NCI-H2107 treated with DMSO at 0.1 percent for 48 hours (cell line): ENCODE data around the gene FGFR2.

Experiments
- DNase-seq: peaks from one replicate; lab custom pipeline; 2025; ENCODE audit not compliant: unreplicated experiment; lab: John Stamatoyannopoulos, UW

FGFR2 gene

DNA sequence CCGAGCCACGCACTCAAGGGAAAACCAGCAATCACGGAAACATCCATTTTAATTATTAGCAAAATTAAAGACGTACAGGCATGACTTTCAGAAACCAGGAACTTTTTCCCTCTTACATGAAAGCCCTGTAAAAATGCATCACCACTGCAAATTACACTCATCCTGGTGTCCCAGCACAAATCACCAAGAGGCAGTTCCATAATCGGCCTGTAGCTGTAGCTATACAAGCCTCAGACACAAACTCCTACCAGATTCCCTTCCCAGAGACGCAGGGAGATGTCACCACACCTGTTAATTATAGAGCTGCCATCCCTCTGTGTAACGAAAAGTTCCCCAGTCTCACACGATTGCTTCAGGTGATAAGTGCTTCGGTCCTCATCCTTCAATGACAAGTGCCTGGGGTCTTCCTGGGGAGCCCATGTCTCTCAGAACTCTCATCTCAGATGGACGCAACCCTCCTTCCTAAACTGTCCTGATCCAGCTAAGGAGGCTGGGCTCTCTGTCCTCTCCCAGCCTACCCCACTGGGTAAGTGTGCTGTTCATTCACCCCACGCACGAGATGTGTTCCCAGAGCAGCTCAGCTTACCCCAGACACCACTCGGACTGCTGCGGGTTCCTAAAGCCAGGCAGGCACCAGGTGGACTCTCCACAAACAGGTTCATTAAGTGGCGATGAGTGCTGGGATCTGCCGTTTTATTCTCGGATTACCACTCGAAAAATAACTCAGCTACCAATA, 5.9 kb downstream of the FGFR2 start:
- DNase-seq: no peak

DNA sequence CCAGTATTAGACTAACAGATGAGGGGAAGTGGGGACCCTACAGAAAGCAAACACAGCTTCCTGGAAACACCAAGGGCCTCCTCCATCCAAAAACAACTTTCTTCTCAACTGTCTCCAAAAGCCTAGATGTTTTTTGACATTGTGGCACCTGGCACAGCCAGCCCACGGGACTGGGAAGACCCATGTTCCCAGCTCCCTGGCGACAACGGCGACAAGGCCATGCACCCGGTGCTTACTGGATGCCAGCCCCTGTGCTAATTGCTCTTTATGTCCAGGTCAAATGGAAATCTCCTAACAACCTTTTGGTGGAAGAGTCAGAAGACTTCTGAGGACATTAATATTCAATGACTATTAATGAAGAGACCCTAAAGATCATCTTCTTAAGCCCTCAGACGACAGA, 7.1 kb downstream of the FGFR2 start:
- DNase-seq: no peak

DNA sequence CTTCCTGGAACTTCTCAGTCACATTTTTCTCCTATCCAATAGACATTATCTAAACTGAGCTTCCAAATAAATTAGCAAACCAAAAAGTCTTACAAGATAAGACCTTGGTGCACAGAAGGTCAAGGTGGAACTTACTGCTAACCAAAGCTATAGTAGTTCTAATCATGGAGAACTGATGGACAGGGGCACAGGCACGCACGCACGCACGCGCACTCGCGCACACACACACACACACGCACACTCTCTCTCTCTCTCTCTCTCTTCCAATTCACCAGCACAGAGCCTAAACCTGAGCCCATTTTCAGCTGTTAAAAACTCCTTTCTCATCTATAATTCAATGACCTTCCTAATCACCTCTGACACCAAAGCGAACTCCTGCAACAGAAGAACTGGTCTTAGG, 7.5 kb downstream of the FGFR2 start:
- no peak for DNase-seq

DNA sequence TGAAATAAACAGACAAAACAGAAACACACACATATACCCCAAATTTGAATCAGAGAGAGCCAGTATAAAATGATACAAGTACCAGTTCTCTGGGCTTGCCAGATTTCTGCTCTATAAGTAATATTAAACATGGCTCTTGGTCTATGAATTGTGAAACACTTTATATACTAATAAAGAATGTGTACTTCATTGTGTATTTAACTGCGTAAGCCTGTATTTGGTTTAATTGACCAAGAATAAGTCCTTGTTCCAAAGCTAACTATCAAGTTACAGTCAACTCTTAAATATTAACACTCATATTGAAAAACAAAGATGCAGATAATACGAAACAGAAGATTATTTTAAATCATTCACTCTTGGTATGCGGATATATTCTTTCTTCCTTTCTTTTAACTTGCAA, 8.7 kb downstream of the FGFR2 start:
- no peak for DNase-seq

DNA sequence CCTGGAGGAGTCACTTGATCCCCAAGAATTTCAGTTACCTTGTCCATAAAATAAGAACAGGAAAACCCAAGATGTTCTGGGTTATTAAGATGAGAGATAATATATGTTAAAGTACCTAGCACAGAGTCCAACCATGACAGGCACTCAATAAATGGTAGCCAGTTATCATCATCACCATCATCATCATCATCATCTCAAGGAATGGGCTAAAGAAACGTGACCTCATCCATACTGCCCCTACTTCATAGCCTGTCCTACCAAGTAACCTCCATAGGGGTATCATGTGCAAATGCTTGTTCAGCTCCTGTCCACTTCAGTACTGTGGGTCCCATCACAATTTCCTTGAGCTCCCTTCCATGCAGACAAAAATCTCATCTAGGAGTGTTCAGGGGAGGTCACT, 14.4 kb downstream of the FGFR2 start:
- no peak for DNase-seq

DNA sequence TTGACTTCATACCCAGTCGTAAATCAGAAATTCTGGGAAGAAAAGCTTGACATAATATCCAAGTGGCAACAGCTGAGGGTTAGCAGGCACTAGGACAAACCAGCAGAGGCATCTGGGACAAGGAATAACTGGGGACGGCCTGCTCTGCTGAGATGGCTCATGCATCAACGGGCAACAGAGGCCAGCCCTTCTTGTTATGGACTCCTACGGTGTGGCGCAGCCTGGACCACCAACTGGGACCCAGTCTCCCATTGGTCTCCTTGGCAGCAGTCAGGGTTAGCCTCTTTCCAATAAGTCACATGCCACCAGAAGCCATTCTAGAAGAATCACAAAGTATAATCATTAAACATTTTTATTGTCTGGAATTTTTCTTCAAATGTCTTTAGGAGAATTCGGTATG, 15.0 kb downstream of the FGFR2 start:
- DNase-seq: no peak

DNA sequence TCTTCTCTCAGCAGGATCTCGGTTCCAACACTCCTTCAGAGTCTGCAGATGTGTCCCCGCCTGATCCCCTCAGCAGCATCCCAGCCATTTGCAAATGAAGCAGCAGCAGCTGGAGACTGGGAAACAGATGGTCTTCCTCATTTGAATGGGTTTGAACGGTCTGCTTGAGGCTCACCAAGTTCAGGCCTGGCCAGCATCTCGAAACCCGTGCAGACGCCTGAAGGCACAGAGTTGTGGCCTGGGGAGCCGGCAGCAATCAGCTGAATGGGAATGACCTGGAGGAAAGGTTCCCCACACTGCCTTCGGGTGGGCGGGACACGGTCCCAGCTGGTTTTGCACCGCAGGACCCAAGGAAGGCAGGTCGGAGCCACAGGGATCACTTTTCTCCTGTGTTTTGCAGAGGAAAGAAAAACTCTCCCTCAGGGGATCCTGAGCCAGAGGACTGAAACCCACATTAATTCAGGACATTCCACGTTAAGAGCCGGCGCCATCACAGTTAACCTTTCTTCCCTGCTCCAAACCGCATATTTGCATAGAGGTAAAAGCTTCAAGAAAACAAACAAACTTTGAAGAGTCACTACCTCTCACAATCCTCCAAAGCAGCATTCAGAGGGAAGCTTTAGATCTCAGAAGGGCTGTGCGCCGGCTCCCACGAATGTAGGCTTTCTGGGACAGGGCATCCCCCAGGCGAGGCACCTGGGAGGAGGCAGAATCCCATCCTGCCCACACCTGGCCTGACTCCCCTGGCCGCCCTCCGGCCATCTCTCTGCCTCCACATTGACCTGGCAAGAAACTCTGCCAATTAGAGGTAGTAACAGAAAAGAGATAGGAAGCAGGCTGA, 17.7 kb downstream of the FGFR2 start:
- no peak for DNase-seq

DNA sequence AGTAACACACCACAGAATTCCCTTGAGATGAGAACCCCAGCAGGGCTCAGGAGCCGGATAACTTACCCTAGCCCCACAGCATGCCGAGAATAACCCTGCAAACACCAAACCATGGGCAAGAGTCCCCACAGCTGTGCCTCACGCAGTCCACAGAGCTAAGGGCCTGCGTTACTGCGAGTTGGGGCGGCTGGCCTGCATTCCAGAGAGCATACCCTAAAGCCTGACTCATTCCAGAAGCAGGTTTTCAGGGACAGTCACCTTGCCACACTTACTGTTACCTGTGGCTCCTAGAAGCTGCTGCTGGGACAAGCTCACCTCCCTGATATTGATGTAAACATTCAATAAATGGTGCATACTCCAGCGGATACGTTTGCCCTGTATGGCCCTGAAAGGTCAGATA, 18.6 kb downstream of the FGFR2 start:
- DNase-seq: no peak

DNA sequence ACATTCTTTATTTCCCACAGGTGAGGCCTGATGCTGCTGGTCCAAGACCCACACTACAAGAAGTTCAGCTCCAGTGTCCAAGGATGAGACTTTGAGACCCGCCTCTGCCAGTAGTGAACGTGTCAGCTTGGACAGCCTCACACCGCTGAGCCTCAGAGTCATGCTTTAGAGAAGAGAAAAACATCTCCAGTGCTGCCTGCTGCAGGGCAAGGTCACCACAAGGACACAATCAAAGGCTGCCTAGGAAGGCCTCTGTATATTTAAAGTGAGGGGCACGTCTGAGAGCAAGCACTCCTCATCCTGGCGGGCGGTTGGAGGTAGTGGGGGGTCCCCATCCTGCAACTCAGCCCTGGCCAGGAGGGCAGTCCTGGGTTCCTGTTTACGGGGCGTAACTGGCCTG, 19.3 kb downstream of the FGFR2 start:
- no peak for DNase-seq

DNA sequence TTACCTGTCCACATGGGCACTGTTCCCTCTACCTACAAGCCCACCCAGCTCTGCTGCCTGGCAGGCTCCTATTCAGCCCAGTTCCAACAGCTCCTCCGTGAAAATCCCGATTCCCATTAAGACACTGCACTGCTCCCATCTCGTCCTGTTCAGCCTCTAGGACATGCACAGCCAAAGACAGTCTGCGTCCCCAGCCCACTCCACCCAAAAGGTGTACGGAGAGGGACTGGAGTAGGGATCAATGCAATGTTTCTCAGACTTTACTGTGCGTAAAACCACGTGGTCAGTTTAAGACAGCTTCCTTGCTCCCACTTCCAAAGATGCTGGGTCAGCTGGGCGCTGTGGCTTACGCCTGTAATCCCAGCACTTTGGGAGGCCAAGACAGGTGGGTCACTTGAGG, 19.9 kb downstream of the FGFR2 start:
- no peak for DNase-seq

DNA sequence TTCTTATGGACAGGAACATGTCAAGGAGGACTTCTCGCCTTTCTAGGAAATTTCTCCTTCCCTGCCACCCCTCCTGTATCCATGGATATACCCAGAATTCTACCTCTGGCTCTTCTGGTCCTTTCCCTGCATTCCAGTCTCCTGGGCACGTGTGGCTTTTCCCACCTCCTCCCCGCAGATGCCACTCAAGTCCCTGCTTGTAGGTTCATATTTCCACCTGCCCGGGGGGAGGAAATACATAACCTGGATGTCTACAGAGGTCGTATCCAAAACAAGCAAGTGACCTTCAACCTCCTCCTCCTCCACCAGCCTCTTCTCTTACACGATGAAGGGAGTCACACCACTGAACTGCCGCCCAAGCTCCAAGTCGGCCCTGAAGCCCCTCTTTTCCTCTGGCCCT, 20.7 kb downstream of the FGFR2 start:
- DNase-seq: no peak

DNA sequence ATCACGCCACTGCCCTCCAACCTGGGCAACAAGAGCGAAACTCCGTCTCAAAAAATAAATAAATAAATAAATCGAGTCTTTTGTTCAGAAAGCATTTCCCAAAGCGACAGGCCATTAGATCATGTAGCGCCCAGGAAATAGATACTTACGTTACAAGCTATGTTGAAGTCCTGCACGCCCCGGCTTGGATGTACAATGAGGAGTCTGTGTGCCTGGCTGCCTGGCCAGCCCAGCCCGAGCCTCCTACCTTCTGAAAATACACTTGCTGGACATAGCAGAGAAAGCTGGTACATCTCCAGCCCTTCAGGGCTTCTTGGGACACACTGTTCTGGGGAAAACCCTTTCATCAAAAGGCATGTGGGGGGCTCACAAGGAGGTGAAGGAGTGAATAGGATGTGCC, 22.1 kb downstream of the FGFR2 start:
- no peak for DNase-seq

DNA sequence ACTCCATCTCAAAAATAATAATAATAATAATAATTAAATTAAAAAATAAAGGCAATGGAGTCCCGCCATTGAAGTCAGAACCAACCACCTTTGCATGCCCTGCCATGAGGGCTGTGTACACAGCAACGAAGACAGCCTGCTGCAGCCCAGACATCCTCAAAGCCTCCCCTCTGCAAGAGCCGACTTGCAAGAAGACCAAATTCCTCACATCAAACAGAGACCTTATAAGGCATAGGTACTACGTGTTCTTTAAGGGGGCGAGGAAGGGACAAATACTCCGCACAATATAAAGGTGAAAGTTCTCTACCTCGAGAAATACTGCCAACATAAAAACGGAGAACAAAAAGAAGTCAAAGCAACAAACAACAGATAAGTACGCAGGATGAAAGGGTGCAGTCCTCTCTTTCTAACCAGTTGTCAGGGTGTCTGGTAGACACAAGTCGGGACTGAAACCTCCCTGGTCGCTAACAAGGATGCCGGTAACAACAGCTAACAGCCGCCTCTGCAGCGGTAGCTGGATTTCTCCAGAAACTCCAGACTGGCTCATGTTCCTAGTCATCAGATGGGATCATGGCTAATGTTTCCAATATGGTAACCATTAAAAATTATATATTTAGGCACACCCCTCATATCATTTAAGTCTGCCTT, 23.6 kb downstream of the FGFR2 start:
- no peak for DNase-seq

DNA sequence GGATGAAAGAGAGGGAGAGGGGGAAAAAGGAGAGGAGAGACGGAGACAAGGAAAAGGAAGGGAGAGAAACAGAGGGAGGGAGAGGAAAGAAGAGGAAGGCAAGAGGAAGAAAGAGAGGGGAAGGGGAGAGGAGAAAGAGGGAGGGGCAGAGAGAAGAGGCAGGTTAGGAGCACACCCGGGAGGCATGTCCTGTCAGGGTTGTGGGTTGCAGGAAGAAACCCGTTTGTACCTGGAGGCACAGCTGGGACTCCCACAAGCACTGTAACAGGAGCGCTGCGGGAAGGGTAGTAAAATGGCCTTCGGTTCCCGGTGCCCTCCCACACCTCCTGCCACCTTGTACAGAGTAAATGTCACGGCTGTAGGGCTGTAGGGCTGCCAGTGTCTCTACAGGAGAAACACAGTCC, 24.7 kb downstream of the FGFR2 start:
- no peak for DNase-seq

DNA sequence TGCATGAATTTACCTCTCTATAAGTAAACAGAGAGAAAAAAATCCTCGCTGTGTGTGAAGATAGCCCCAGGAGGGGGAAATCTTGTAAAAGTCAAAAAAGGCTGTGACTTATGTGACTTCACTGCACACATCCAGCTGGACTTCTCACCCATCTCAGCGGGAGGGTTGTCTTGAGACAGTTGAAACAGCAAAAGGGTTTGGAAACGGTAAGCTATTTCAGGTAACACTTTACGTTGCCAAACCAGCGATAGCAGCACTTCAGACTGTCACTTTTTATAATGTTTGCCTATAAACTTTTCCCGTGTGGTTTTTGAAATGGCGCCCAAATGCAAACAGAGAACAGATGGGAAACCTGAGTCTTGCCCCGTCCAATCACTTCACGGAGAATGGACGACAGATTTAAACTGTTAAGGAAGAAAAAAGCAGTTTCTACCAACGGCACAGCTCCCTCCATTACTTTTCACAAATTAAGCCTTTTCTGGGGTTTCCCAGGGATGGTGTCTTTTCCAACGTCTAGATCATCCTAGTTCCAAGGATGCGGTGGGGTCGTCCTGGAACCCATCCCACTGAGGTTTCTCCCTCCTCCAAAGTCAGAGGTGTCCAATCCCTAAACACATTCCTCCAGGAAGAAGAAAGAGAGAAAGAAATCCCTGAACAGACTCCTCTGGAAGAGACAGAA, 25.2 kb downstream of the FGFR2 start:
- DNase-seq: no peak

DNA sequence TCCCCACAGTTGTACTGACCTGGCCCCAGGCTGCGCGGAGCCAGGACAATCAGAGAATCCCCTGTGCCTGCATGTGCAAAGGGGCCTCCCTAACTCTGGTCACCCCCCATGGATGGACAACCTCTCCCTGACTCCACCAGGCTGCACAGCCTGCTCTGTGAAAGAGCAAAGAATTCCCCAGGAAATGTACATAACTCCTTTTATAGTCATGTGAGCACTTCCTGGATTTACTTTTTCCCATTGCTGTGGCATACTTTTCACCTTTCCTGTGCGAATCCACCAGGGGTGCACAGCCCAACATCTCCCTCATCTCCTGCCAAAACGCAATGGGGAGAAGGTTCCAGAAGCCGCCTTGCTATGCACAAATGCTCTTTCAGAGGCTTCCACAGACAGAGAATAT, 27.9 kb downstream of the FGFR2 start:
- no peak for DNase-seq

DNA sequence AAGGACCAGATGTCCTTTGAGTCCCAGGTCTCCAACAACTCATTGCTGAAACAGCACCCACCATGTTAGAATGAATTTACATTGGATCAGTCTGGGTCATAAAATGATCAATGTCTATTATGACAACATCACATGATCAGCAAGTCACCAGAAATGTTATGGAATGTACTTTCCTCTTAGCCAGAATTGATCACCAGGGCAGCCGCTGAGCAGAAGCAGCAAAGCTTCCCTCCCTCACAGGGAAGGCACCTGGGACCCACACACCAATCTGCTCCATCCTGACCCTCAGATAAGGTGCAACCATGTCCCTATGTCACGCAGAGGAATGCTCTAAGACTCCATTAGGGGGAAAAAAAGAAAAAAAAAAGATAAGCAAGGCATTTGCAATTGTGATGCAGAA, 30.0 kb downstream of the FGFR2 start:
- no peak for DNase-seq

DNA sequence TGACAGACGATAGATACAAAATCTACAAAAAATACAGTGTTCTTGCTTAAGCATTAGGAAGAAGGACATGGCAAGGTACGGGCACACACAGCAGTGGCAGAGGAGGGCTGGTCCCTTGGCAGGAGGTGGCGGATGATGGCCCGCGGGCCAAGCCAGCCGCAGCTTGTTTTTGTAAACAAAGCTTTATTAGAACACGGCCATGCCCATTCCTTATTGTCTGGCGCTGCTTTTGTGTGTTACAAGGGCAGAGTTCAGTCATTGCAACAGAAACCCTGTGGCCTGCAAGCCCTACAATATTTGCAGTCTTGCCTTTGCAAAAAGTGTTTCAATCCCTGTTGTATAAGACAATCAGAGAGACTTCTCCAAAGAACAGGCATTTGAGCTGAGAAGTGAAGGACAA, 30.7 kb downstream of the FGFR2 start:
- no peak for DNase-seq

DNA sequence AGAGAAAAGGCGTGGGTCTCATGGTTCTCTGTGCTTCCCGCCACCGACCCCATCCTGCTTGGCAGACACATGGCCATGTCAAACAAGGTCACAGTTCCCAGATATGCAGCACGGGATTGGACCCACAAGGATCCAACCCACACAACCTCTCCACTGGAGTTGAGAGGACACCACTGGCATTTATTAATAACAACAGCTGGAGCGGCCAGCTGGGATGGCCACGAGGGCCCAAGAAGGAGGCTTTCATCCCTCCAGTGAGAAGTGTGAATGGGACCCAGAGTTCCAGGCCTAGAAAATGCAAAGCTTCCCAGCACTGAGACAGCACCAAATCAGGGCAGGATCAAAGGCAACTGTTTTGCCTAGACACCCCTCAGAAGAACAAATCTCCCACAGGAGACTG, 31.5 kb downstream of the FGFR2 start:
- DNase-seq: no peak

DNA sequence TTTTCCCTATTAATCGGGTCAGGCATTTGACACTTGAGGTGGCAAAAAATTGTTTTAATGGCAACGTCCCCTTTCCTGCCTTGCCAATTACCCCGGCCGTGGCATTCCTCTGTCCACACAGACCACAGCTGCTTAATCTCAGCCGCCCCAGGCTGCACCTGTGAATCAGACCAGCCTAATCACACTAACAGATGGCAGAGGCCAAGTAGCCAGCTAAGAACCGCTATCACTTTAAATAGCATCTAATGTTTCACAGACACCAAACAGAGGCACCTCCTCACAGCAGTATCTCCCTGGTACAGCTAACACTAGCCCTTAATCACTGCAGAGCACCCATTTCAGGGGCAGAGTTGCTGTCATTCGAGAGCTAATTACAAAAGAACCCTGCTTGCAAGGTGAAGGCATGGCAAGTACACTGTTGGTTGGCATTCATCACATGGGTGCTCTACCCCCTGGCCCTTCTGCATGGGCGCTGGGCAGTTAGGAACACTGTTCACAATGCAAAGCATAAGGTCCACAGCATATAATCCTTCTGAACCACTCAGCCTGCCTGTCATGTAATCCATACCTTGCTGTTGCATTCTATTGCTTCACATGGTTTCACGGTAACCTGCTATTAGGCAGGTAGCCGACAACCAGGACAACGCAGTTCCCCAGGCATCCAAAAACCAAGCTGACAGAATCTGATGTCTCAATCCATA, 38.8 kb downstream of the FGFR2 start:
- no peak for DNase-seq

DNA sequence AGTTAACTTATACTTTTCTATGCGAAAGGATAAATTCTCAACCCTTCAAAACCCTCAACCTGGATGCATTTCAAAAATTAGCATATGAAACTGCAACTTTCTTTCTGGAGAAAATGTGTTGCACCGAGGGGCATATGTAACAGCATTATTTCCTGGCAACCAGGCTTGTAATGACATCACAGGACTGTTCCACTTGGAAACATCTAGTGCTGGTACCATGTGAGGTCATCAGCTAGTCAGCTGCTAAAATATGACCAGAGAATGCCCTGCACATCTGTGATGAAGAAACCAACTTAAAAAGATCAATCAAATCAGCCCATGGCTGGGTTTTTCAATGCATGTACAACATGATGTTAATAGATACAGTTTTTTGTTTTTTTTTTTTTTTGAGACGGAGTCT, 40.0 kb downstream of the FGFR2 start:
- no peak for DNase-seq
